GM21825 (cell line): ENCODE measurements around the gene SNCA.

Experiments
- ATAC-seq: cut with Tn5 transposase; IDR thresholded peaks from one replicate; pipeline ENCODE4 v1.9.1; 2021; ENCODE audit warnings: mild to moderate bottlenecking, moderate library complexity; ENCODE audit not compliant: unreplicated experiment

SNCA gene

GRCh38 chr4:89757154-89757719, 79.7 kb downstream of the SNCA start:
- no peak for ATAC-seq

GRCh38 chr4:89755220-89755619, 81.7 kb downstream of the SNCA start:
- no peak for ATAC-seq

GRCh38 chr4:89754531-89754930, 82.4 kb downstream of the SNCA start:
- ATAC-seq = no peak

- ATAC-seq = no peak
Observed at GRCh38 chr4:89753601-89754066, 83.3 kb downstream of the SNCA start.

GRCh38 chr4:89752932-89753598, 83.9 kb downstream of the SNCA start:
- ATAC-seq = no peak

- ATAC-seq = no peak
Observed at GRCh38 chr4:89751416-89751815, 85.5 kb downstream of the SNCA start.

- no peak for ATAC-seq
Observed at GRCh38 chr4:89746377-89746776, 90.6 kb downstream of the SNCA start.

GRCh38 chr4:89745708-89746107, 91.3 kb downstream of the SNCA start:
- ATAC-seq = no peak

GRCh38 chr4:89744914-89745313, 92.0 kb downstream of the SNCA start:
- no peak for ATAC-seq

- ATAC-seq = no peak
Observed at GRCh38 chr4:89741768-89742167, 95.2 kb downstream of the SNCA start.

- no peak for ATAC-seq
Observed at GRCh38 chr4:89739311-89739988, 97.5 kb downstream of the SNCA start.

- no peak for ATAC-seq
Observed at GRCh38 chr4:89737888-89738287, 99.1 kb downstream of the SNCA start.

GRCh38 chr4:89733946-89734345, 103.0 kb downstream of the SNCA start:
- no peak for ATAC-seq

GRCh38 chr4:89727238-89727637, 109.7 kb downstream of the SNCA start:
- no peak for ATAC-seq

GRCh38 chr4:89725268-89725667, 111.7 kb downstream of the SNCA start:
- no peak for ATAC-seq

GRCh38 chr4:89724716-89725115, 112.2 kb downstream of the SNCA start:
- no peak for ATAC-seq

- ATAC-seq = no peak
Observed at GRCh38 chr4:89723096-89723495, 113.9 kb downstream of the SNCA start.

- ATAC-seq = no peak
Observed at GRCh38 chr4:89722517-89722916, 114.4 kb downstream of the SNCA start.

- no peak for ATAC-seq
Observed at GRCh38 chr4:89720981-89721380, 116.0 kb downstream of the SNCA start.

- ATAC-seq = no peak
Observed at GRCh38 chr4:89719536-89720090, 117.3 kb downstream of the SNCA start.

- ATAC-seq = no peak
Observed at GRCh38 chr4:89716893-89717292, 120.1 kb downstream of the SNCA start.

- ATAC-seq = no peak
Observed at GRCh38 chr4:89715631-89716030, 121.3 kb downstream of the SNCA start.
